Measurements from ENCODE around the gene LMX1B. TPM values are rescaled to one million over a fixed set of nuclear protein-coding genes. Genes with fewer than 3 reads are reported as not detected.

LMX1B gene
- polyA plus RNA-seq, 1 donor (not counting 4 experiments of a cell fraction or from before 2014, with no cell fraction given) = 0.24 TPM

- Histone ChIP-seq H3K4me1 (ENCODE audit: control insufficient read depth, extremely low read depth, insufficient read depth, low read length) (peaks cover 8% of the 10 kb centered on the region), H3K4me3 (ENCODE audit: control insufficient read depth in 2 of 3, extremely low read depth in 1 of 3, insufficient read depth in 2 of 3, low read depth in 1 of 3, low read length in 3 of 3) (no peak overlapping the region), H3K27ac (ENCODE audit: control insufficient read depth, insufficient read depth, low read length) (no peak overlapping the region), H3K9me1 (ENCODE audit: control insufficient read depth, extremely low read depth, insufficient read depth, low read length) (no peaks in the 10 kb centered on the region), H3K9ac (ENCODE audit: control insufficient read depth, extremely low read depth, insufficient read depth, low read length) (no peak overlapping the region), H2AFZ (ENCODE audit: control insufficient read depth, low read length) (no peak overlapping the region), H3K79me2 (ENCODE audit: control insufficient read depth, insufficient read depth, low read length) (no peaks in the 10 kb centered on the region), H4K20me1 (ENCODE audit: control insufficient read depth, extremely low read depth, insufficient read depth, low read length) (no peaks in the 10 kb centered on the region), H3K4me2 (ENCODE audit: control insufficient read depth, extremely low read depth, insufficient read depth, low read depth, low read length) (no peak overlapping the region), H3K36me3 (ENCODE audit: control insufficient read depth in 2 of 2, extremely low read depth in 1 of 2, insufficient read depth in 2 of 2, low read length in 2 of 2) (no peaks in the 10 kb centered on the region), H3K27me3 (ENCODE audit: control insufficient read depth, extremely low read depth, insufficient read depth, low read length) (no peaks in the 10 kb centered on the region), H3K9me3 (ENCODE audit: control insufficient read depth, low read depth, low read length) (no peaks in the 10 kb centered on the region)
- TF ChIP-seq CTCF (optimal IDR thresholded peaks at IDR 0.05 in 1 of 3, IDR thresholded peaks at IDR 0.05 in 1 of 3, conservative IDR thresholded peaks at IDR 0.05 in 1 of 3; ENCODE audit: extremely low read depth in 1 of 3, insufficient read depth in 2 of 3, low read length in 3 of 3) (no peak), EZH2 (IDR thresholded peaks at IDR 0.05; ENCODE audit: low read length) (no peak)
- FAIRE-seq (no peak), DNase-seq (ENCODE audit: low read depth, low spot score) (no peak)
- dilution Hi-C loops (cut with MboI; ENCODE audit: extremely low pct_ligation_motif_present, low sequenced_read_pairs) = no loop called here
These were observed 17.5 kb downstream of the LMX1B start for GRCh38 chr9:126631254-126631653.

- Histone ChIP-seq H2AFZ (ENCODE audit: control insufficient read depth, low read length) (peak overlapping the region; percentile 6), H4K20me1 (ENCODE audit: control insufficient read depth, extremely low read depth, insufficient read depth, low read length) (peaks cover 5% of the 10 kb centered on the region), H3K27ac (ENCODE audit: control insufficient read depth, insufficient read depth, low read length) (no peak overlapping the region), H3K9me3 (ENCODE audit: control insufficient read depth, low read depth, low read length) (no peaks in the 10 kb centered on the region), H3K27me3 (ENCODE audit: control insufficient read depth, extremely low read depth, insufficient read depth, low read length) (peaks cover 19% of the 10 kb centered on the region), H3K79me2 (ENCODE audit: control insufficient read depth, insufficient read depth, low read length) (no peaks in the 10 kb centered on the region), H3K4me3 (ENCODE audit: control insufficient read depth in 2 of 3, extremely low read depth in 1 of 3, insufficient read depth in 2 of 3, low read depth in 1 of 3, low read length in 3 of 3) (no peak overlapping the region), H3K36me3 (ENCODE audit: control insufficient read depth in 2 of 2, extremely low read depth in 1 of 2, insufficient read depth in 2 of 2, low read length in 2 of 2) (no peaks in the 10 kb centered on the region), H3K4me2 (ENCODE audit: control insufficient read depth, extremely low read depth, insufficient read depth, low read depth, low read length) (peak overlapping the region; percentile 54), H3K4me1 (ENCODE audit: control insufficient read depth, extremely low read depth, insufficient read depth, low read length) (peaks cover 8% of the 10 kb centered on the region), H3K9ac (ENCODE audit: control insufficient read depth, extremely low read depth, insufficient read depth, low read length) (no peak overlapping the region), H3K9me1 (ENCODE audit: control insufficient read depth, extremely low read depth, insufficient read depth, low read length) (no peaks in the 10 kb centered on the region)
- FAIRE-seq (no peak), DNase-seq (ENCODE audit: low read depth, low spot score) (no peak)
- dilution Hi-C loops (cut with MboI; ENCODE audit: extremely low pct_ligation_motif_present, low sequenced_read_pairs) = no loop called here
- no peak for TF ChIP-seq CTCF (optimal IDR thresholded peaks at IDR 0.05 in 1 of 3, IDR thresholded peaks at IDR 0.05 in 1 of 3, conservative IDR thresholded peaks at IDR 0.05 in 1 of 3; ENCODE audit: extremely low read depth in 1 of 3, insufficient read depth in 2 of 3, low read length in 3 of 3)
- no peak for TF ChIP-seq EZH2 (IDR thresholded peaks at IDR 0.05; ENCODE audit: low read length)
These were observed 20.3 kb downstream of the LMX1B start for GRCh38 chr9:126633881-126634558.
